ACHN (cell line): ENCODE results near the gene PRODH2.

Experiments
- DNase-seq: peaks from one replicate; pipeline ENCODE4 v3.0.0-alpha.2; 2015
- in situ Hi-C: cut with HindIII; loops from 2 replicates; pipeline ENCODE4 v1.10.0; 2017; ENCODE audit warnings: low sequenced_read_pairs, low pct_ligation_motif_present, low pct_unique_long_range_greater_than_20kb

The PRODH2 gene

GRCh38 chr19:35786299-35787160 is 26.1 kb downstream of the PRODH2 start:
- in situ Hi-C loops = no loop called here
- DNase-seq = no peak

GRCh38 chr19:35785339-35785627 is 27.4 kb downstream of the PRODH2 start:
- in situ Hi-C loops = no loop called here

GRCh38 chr19:35784503-35785338 is 27.9 kb downstream of the PRODH2 start:
- in situ Hi-C loops = no loop called here
- no peak for DNase-seq

More at GRCh38 chr19:35785339-35785627, 27.4 kb downstream of the PRODH2 start:
- DNase-seq = no peak

- in situ Hi-C loops = no loop called here
- DNase-seq = no peak
Measured at GRCh38 chr19:35783469-35784434, 28.9 kb downstream of the PRODH2 start.

- no peak for DNase-seq
- in situ Hi-C loops = no loop called here
Measured at GRCh38 chr19:35782589-35782988, 30.1 kb downstream of the PRODH2 start.

- no peak for DNase-seq
- in situ Hi-C loops = no loop called here
Measured at GRCh38 chr19:35781650-35782049, 31.0 kb downstream of the PRODH2 start.

- in situ Hi-C loops = no loop called here
- no peak for DNase-seq
Measured at GRCh38 chr19:35780717-35781116, 31.9 kb downstream of the PRODH2 start.

GRCh38 chr19:35780058-35780457 is 32.6 kb downstream of the PRODH2 start:
- DNase-seq = no peak
- in situ Hi-C loops = no loop called here

GRCh38 chr19:35779033-35779432 is 33.6 kb downstream of the PRODH2 start:
- in situ Hi-C loops = no loop called here
- no peak for DNase-seq

GRCh38 chr19:35777961-35778360 is 34.7 kb downstream of the PRODH2 start:
- in situ Hi-C loops = no loop called here
- no peak for DNase-seq

GRCh38 chr19:35777086-35777841 is 35.4 kb downstream of the PRODH2 start:
- in situ Hi-C loops = no loop called here

GRCh38 chr19:35776102-35776788 is 36.4 kb downstream of the PRODH2 start:
- DNase-seq = no peak
- in situ Hi-C loops = no loop called here

More at GRCh38 chr19:35777086-35777841, 35.4 kb downstream of the PRODH2 start:
- DNase-seq = no peak

- DNase-seq = peak; percentile 97
- in situ Hi-C loops = no loop called here
Measured at GRCh38 chr19:35775298-35776101, 37.1 kb downstream of the PRODH2 start, which contains the start of gene ARHGAP33. ARHGAP33 (plus strand) TSS chr19:35775564; CDS start chr19:35775659, 95 bp downstream.

GRCh38 chr19:35775046-35775297 is 37.7 kb downstream of the PRODH2 start:
- in situ Hi-C loops = no loop called here
- no peak for DNase-seq

- no peak for DNase-seq
- in situ Hi-C loops = no loop called here
Measured at GRCh38 chr19:35774274-35775045, 38.2 kb downstream of the PRODH2 start.
